Caco-2 (cell line): ENCODE results near the gene RAB3D. TPM values are rescaled to one million over a fixed set of nuclear protein-coding genes. Genes with fewer than 3 reads are reported as not detected.

ENCODE experiments used
- BruUV-seq: library from RNA; stranded (reverse); fragments of 400-500 nt; replicated peaks from 2 replicates; lab custom pipeline; 2021; lab: Mats Ljungman, UMichigan
- CTCF ChIA-PET: fragments of 300-600 bp; sonication (Branson Sonifier 250); formaldehyde crosslinking; loops from one replicate; lab custom pipeline; 2022; ENCODE audit warnings: antibody characterized with exemption; lab: Charles Lee
- POLR2A ChIA-PET: fragments of 300-600 bp; sonication (Branson Sonifier 250); formaldehyde crosslinking; loops from one replicate; lab custom pipeline; 2022; ENCODE audit warnings: antibody characterized with exemption; lab: Charles Lee
- DNase-seq, 2 experiments: peaks; one replicate each; pipeline versions ENCODE4 v3.0.0 to v3.0.0-alpha.2; 2020 to 2022
- H3K27me3 ChIP-seq: replicated peaks from 2 replicates; pipeline ENCODE4 v1.6.0; 2011; ENCODE audit warnings: low read length; ENCODE audit not compliant: control insufficient read depth, insufficient read depth
- H3K36me3 ChIP-seq: 2 replicates; pipeline ENCODE4 v1.5.1; 2011; ENCODE audit warnings: low read length; ENCODE audit not compliant: control insufficient read depth, insufficient read depth
- H3K4me1 ChIP-seq: fragments of 250-450 bp; sonication (Bioruptor Pico); 2 replicates; pipeline ENCODE4 v1.5.1; 2020; ENCODE audit warnings: mild to moderate bottlenecking
- H3K4me3 ChIP-seq: 2 replicates; pipeline ENCODE4 v1.5.1; 2011; ENCODE audit warnings: low read depth, mild to moderate bottlenecking, control low read depth, low read length
- H3K9me3 ChIP-seq: fragments of 250-450 bp; sonication (Bioruptor Pico); 2 replicates; pipeline ENCODE4 v1.5.1; 2020; ENCODE audit warnings: mild to moderate bottlenecking, moderate library complexity
- H3K27ac Mint-ChIP-seq: one replicate; pipeline ENCODE4 v1.8.0; 2022; ENCODE audit warnings: mixed read lengths; ENCODE audit not compliant: unreplicated experiment
- H3K27me3 Mint-ChIP-seq: one replicate; pipeline ENCODE4 v1.8.0; 2022; ENCODE audit warnings: mixed read lengths; ENCODE audit not compliant: insufficient read depth, unreplicated experiment
- H3K36me3 Mint-ChIP-seq: one replicate; pipeline ENCODE4 v1.8.0; 2022; ENCODE audit warnings: mild to moderate bottlenecking, mixed read lengths; ENCODE audit not compliant: insufficient read depth, unreplicated experiment
- H3K4me1 Mint-ChIP-seq: one replicate; pipeline ENCODE4 v1.8.0; 2022; ENCODE audit warnings: low read depth, mixed read lengths; ENCODE audit not compliant: unreplicated experiment
- H3K4me3 Mint-ChIP-seq: one replicate; pipeline ENCODE4 v1.8.0; 2022; ENCODE audit warnings: mild to moderate bottlenecking, moderate library complexity, mixed read lengths; ENCODE audit not compliant: unreplicated experiment
- H3K9me3 Mint-ChIP-seq: one replicate; pipeline ENCODE4 v1.8.0; 2022; ENCODE audit warnings: mixed read lengths; ENCODE audit not compliant: unreplicated experiment
- CTCF ChIP-seq, 2 experiments: fragments of 200-600 bp in 1 of 2; IDR thresholded peaks; 1 replicate in 1 of 2; 2 replicates in 1 of 2; pipeline versions ENCODE4 v1.5.1 to v1.8.0; 2011 to 2022; ENCODE audit warnings: antibody characterized with exemption in 1 of 2, control low read depth in 1 of 2, inconsistent platforms in 1 of 2, low read depth in 1 of 2, low read length in 1 of 2, mild to moderate bottlenecking in 1 of 2, moderate library complexity in 1 of 2; ENCODE audit not compliant: insufficient read depth in 1 of 2, severe bottlenecking in 1 of 2, unreplicated experiment in 1 of 2
- intact Hi-C: fragments of 100-400 bp; cut with micrococcal nuclease; formaldehyde crosslinking; loops from one replicate; pipeline ENCODE4 v1.10.0; 2022; ENCODE audit not compliant: unreplicated experiment
- total RNA-seq: library from RNA; stranded (reverse); gene quantifications from 2 replicates; pipeline ENCODE4 v1.2.3, GENCODE V29; 2022

Gene RAB3D
- total RNA-seq, 1 experiment from 2014 or later, result 28.0 TPM

- ChIA-PET POLR2A (no interaction called here), CTCF (no interaction called here)
- no peaks in the 10 kb centered on the region for H3K36me3 ChIP-seq
- intact Hi-C loops, result no loop called here
- no peak overlapping the region for H3K4me3 ChIP-seq
- Mint-ChIP-seq H3K36me3 (peaks cover 11% of the 10 kb centered on the region), H3K27me3 (no peaks in the 10 kb centered on the region), H3K27ac (no peak overlapping the region), H3K9me3 (no peaks in the 10 kb centered on the region), H3K4me3 (no peak overlapping the region), H3K4me1 (peaks cover 7% of the 10 kb centered on the region)
- DNase-seq, result no peak
- no TSS peak for BruUV-seq
- no peaks in the 10 kb centered on the region for H3K9me3 ChIP-seq
- TF ChIP-seq CTCF (IDR thresholded peaks at IDR 0.05; ENCODE audit: insufficient read depth in 1 of 2, low read depth in 1 of 2, low read length in 1 of 2, severe bottlenecking in 1 of 2, unreplicated experiment in 1 of 2), result no peak
- H3K27me3 ChIP-seq, result no peaks in the 10 kb centered on the region
- no peaks in the 10 kb centered on the region for H3K4me1 ChIP-seq
Measured at GRCh38 chr19:11365557-11366117, 26.2 kb upstream of the RAB3D start.

- no peak overlapping the region for H3K27ac Mint-ChIP-seq
- peaks cover 6% of the 10 kb centered on the region for H3K36me3 Mint-ChIP-seq
- H3K9me3 Mint-ChIP-seq, result no peaks in the 10 kb centered on the region
- POLR2A ChIA-PET, result no interaction called here
- intact Hi-C loops, result no loop called here
- BruUV-seq, result no TSS peak
- Histone ChIP-seq H3K4me3 (no peak overlapping the region), H3K36me3 (no peaks in the 10 kb centered on the region), H3K27me3 (no peaks in the 10 kb centered on the region), H3K9me3 (no peaks in the 10 kb centered on the region), H3K4me1 (no peaks in the 10 kb centered on the region)
- no peak overlapping the region for H3K4me3 Mint-ChIP-seq
- no peak for TF ChIP-seq CTCF (IDR thresholded peaks at IDR 0.05; ENCODE audit: insufficient read depth in 1 of 2, low read depth in 1 of 2, low read length in 1 of 2, severe bottlenecking in 1 of 2, unreplicated experiment in 1 of 2)
- no peak for DNase-seq
- H3K4me1 Mint-ChIP-seq, result peaks cover 7% of the 10 kb centered on the region
- no peaks in the 10 kb centered on the region for H3K27me3 Mint-ChIP-seq
- CTCF ChIA-PET, result no interaction called here
Measured at GRCh38 chr19:11364935-11365334, 25.5 kb upstream of the RAB3D start.

DNA sequence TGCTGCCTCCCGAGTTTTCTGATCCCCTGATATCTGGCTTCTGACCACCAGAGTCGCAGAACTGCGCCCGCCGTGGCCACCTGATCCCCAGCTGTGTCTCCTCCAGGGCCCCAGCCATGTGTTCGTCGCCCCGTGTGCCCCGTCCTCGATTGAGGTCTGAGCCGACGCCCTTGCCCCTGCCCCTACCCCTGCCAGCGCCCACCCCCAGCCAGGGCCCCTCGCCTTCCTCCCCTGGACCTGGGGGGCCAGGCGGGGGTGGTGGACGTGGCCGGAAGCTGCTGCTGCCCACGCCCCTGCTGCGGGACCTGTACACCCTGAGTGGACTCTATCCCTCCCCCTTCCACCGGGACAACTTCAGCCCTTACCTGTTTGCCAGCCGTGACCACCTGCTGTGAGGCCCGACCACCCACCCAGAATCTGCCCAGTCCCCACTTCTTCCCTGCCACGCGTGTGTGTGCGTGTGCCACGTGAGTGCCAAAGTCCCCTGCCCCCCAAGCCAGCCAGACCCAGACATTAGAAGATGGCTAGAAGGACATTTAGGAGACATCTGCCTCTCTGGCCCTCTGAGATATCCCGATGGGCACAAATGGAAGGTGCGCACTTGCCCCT, 24.9 kb upstream of the RAB3D start:
- Histone ChIP-seq H3K9me3 (no peaks in the 10 kb centered on the region), H3K4me1 (no peaks in the 10 kb centered on the region), H3K4me3 (no peak overlapping the region), H3K27me3 (no peaks in the 10 kb centered on the region), H3K36me3 (no peaks in the 10 kb centered on the region)
- no peak for TF ChIP-seq CTCF (IDR thresholded peaks at IDR 0.05; ENCODE audit: insufficient read depth in 1 of 2, low read depth in 1 of 2, low read length in 1 of 2, severe bottlenecking in 1 of 2, unreplicated experiment in 1 of 2)
- intact Hi-C loops, result no loop called here
- ChIA-PET POLR2A (no interaction called here), CTCF (interaction anchor here (0.7 kb wide), 1 partner anchor 180 kb away, joined by 3 read pairs; no protein-coding TSS in a partner anchor)
- no peaks in the 10 kb centered on the region for H3K9me3 Mint-ChIP-seq
- DNase-seq, result no peak
- no peak overlapping the region for H3K4me3 Mint-ChIP-seq
- H3K36me3 Mint-ChIP-seq, result peaks cover 3% of the 10 kb centered on the region
- BruUV-seq, result no TSS peak
- no peaks in the 10 kb centered on the region for H3K27me3 Mint-ChIP-seq
- peaks cover 7% of the 10 kb centered on the region for H3K4me1 Mint-ChIP-seq
- no peak overlapping the region for H3K27ac Mint-ChIP-seq
